IMR-90 (cell line): ENCODE results near the gene TMEM225. TPM values are rescaled to one million over a fixed set of nuclear protein-coding genes. Genes with fewer than 3 reads are reported as not detected.

Experiments used
- ATAC-seq: fragments of 200-7000 bp; cut with Tn5 transposase; 2 replicates; pipeline ENCODE4 v1.9.1; 2020; ENCODE audit warnings: low read depth, mild to moderate bottlenecking, moderate library complexity
- BruUV-seq: library from RNA; stranded (reverse); fragments of 400-500 nt; replicated peaks from 2 replicates; lab custom pipeline; 2021; lab: Mats Ljungman, UMichigan
- CTCF ChIA-PET: fragments of 300-600 bp; formaldehyde crosslinking; extraction: SDS; loops from one replicate; lab custom pipeline; 2021; ENCODE audit warnings: antibody characterized with exemption; lab: Yijun Ruan, JAX
- POLR2A ChIA-PET: fragments of 300-600 bp; sonication (Branson Sonifier 250); formaldehyde crosslinking; loops from one replicate; lab custom pipeline; 2022; ENCODE audit warnings: antibody characterized with exemption; ENCODE audit not compliant: unreplicated experiment; lab: Charles Lee
- DNase-seq: peaks from one replicate; pipeline ENCODE4 v3.0.0; 2013
- H2AFZ ChIP-seq: replicated peaks from 2 replicates; pipeline ENCODE3; 2013; ENCODE audit warnings: low read length, mild to moderate bottlenecking; ENCODE audit not compliant: poor library complexity
- H2AK5ac ChIP-seq: 2 replicates; pipeline ENCODE4 v1.6.1; 2013; ENCODE audit warnings: low read depth, low read length, inconsistent platforms
- H2AK9ac ChIP-seq: replicated peaks from 2 replicates; pipeline ENCODE3; 2013; ENCODE audit warnings: mild to moderate bottlenecking, low read depth, low read length, moderate library complexity; ENCODE audit not compliant: poor library complexity
- H2BK120ac ChIP-seq: 2 replicates; pipeline ENCODE4 v1.6.1; 2013; ENCODE audit warnings: low read depth, low read length, inconsistent platforms
- H2BK15ac ChIP-seq: 3 replicates; pipeline ENCODE4 v1.6.1; 2013; ENCODE audit warnings: low read depth, low read length, inconsistent platforms
- H2BK20ac ChIP-seq: 2 replicates; pipeline ENCODE4 v1.6.1; 2013; ENCODE audit warnings: low read depth, mild to moderate bottlenecking, inconsistent platforms, low read length, moderate library complexity
- H2BK5ac ChIP-seq: 2 replicates; pipeline ENCODE4 v1.6.1; 2013; ENCODE audit warnings: mild to moderate bottlenecking, low read depth, low read length, inconsistent platforms; ENCODE audit not compliant: poor library complexity, severe bottlenecking
- H3K14ac ChIP-seq: replicated peaks from 2 replicates; pipeline ENCODE4 v1.6.1; 2013; ENCODE audit warnings: low read depth, low read length, inconsistent platforms
- H3K18ac ChIP-seq: 2 replicates; pipeline ENCODE4 v1.6.1; 2013; ENCODE audit warnings: low read depth, low read length, control low read depth
- H3K23ac ChIP-seq: 2 replicates; pipeline ENCODE4 v1.6.1; 2013; ENCODE audit warnings: low read depth, low read length, inconsistent platforms
- H3K27ac ChIP-seq: 2 replicates; pipeline ENCODE4 v1.5.1; 2013; ENCODE audit warnings: mild to moderate bottlenecking, control low read depth, low read length; ENCODE audit not compliant: insufficient read depth
- H3K27me3 ChIP-seq: 2 replicates; pipeline ENCODE4 v1.6.1; 2013; ENCODE audit warnings: low read length; ENCODE audit not compliant: control insufficient read depth, insufficient read depth
- H3K36me3 ChIP-seq: 2 replicates; pipeline ENCODE4 v1.6.1; 2013; ENCODE audit warnings: low read length, mixed read lengths; ENCODE audit not compliant: control insufficient read depth, insufficient read depth
- H3K4ac ChIP-seq: 2 replicates; pipeline ENCODE4 v1.6.1; 2013; ENCODE audit warnings: low read depth, low read length, inconsistent platforms
- H3K4me1 ChIP-seq: 2 replicates; pipeline ENCODE4 v1.6.1; 2013; ENCODE audit warnings: low read length, mixed read lengths; ENCODE audit not compliant: control insufficient read depth, insufficient read depth
- H3K4me2 ChIP-seq: 2 replicates; pipeline ENCODE4 v1.6.1; 2013; ENCODE audit warnings: low read depth, mild to moderate bottlenecking, control low read depth, low read length, moderate library complexity
- H3K4me3 ChIP-seq: 2 replicates; pipeline ENCODE4 v1.5.1; 2013; ENCODE audit warnings: low read depth, mild to moderate bottlenecking, control low read depth, low read length, moderate library complexity; ENCODE audit not compliant: insufficient read depth
- H3K56ac ChIP-seq: 2 replicates; pipeline ENCODE4 v1.6.1; 2013; ENCODE audit warnings: low read length, inconsistent platforms; ENCODE audit not compliant: insufficient read depth; ENCODE audit errors: extremely low read depth
- H3K79me1 ChIP-seq, 2 experiments: 2 replicates each; pipeline ENCODE4 v1.6.1; 2013; ENCODE audit warnings: low read length in 2 of 2, inconsistent platforms in 1 of 2, low read depth in 1 of 2
- H3K9ac ChIP-seq: 2 replicates; pipeline ENCODE4 v1.6.1; 2013; ENCODE audit warnings: low read depth, low read length, control low read depth
- H3K9me1 ChIP-seq: 2 replicates; pipeline ENCODE4 v1.6.1; 2013; ENCODE audit warnings: low read length, inconsistent platforms; ENCODE audit not compliant: insufficient read depth
- H3K9me3 ChIP-seq: 2 replicates; pipeline ENCODE4 v1.6.1; 2013; ENCODE audit warnings: low read length; ENCODE audit not compliant: control insufficient read depth, insufficient read depth
- H4K20me1 ChIP-seq: 2 replicates; pipeline ENCODE4 v1.6.1; 2013; ENCODE audit warnings: low read length, inconsistent platforms; ENCODE audit not compliant: insufficient read depth
- H4K5ac ChIP-seq: 2 replicates; pipeline ENCODE4 v1.6.1; 2013; ENCODE audit warnings: mild to moderate bottlenecking, low read depth, low read length, control low read depth
- H4K8ac ChIP-seq, 2 experiments: 2 replicates each; pipeline ENCODE4 v1.6.1; 2013; ENCODE audit warnings: low read depth in 2 of 2, low read length in 2 of 2, control low read depth in 1 of 2, inconsistent platforms in 1 of 2
- H4K91ac ChIP-seq: 2 replicates; pipeline ENCODE4 v1.6.1; 2013; ENCODE audit warnings: low read depth, low read length, inconsistent platforms; ENCODE audit not compliant: insufficient read depth
- CHD1 ChIP-seq: IDR thresholded peaks from 2 replicates; pipeline ENCODE4 v1.6.1; 2012; ENCODE audit warnings: low read depth, low read length, improper control_type of control experiment
- MAFK ChIP-seq: IDR thresholded peaks from 2 replicates; pipeline ENCODE4 v1.6.1; 2012; ENCODE audit warnings: low read depth, low read length, improper control_type of control experiment
- MXI1 ChIP-seq: IDR thresholded peaks from 2 replicates; pipeline ENCODE4 v1.6.1; 2012; ENCODE audit warnings: low read depth, mild to moderate bottlenecking, low read length, moderate library complexity, borderline replicate concordance
- NFE2L2 ChIP-seq: fragments of 150-350 bp; IDR thresholded peaks from 2 replicates; pipeline ENCODE4 v1.6.1; 2016; ENCODE audit warnings: low read depth, mild to moderate bottlenecking, low read length
- POLR2A ChIP-seq: IDR thresholded peaks from 2 replicates; pipeline ENCODE4 v1.6.1; 2012; ENCODE audit warnings: mild to moderate bottlenecking, low read depth, low read length
- RAD21 ChIP-seq: IDR thresholded peaks from 2 replicates; pipeline ENCODE4 v1.6.1; 2012; ENCODE audit warnings: low read length, improper control_type of control experiment
- RCOR1 ChIP-seq: IDR thresholded peaks from 2 replicates; pipeline ENCODE4 v1.6.1; 2012; ENCODE audit warnings: mild to moderate bottlenecking, low read length, improper control_type of control experiment; ENCODE audit not compliant: insufficient replicate concordance
- RFX5 ChIP-seq: IDR thresholded peaks from 2 replicates; pipeline ENCODE4 v1.8.0; 2012; ENCODE audit warnings: low read depth, mild to moderate bottlenecking, low read length, moderate library complexity
- WGBS, 2 experiments: methylation state at CpG; one replicate each; pipeline versions ENCODE4 v1.1.5 to v1.1.7; 2013; ENCODE audit warnings: missing lambda C conversion rate in 2 of 2; ENCODE audit not compliant: insufficient read length in 1 of 2; ENCODE audit errors: extremely low coverage in 2 of 2; 5-methylcytosine and 5-hydroxymethylcytosine counted together
- dilution Hi-C: fragments of 300-500 bp; cut with HindIII; formaldehyde crosslinking; loops from one replicate; pipeline ENCODE4 v1.14.3; 2018; ENCODE audit warnings: low sequenced_read_pairs; ENCODE audit not compliant: unreplicated experiment
- in situ Hi-C: fragments of 300-500 bp; cut with MboI; formaldehyde crosslinking; loops from 3 replicates; pipeline ENCODE4 v1.14.3; 2019; ENCODE audit warnings: low sequenced_read_pairs, inconsistent platforms, mixed read lengths
- intact Hi-C: fragments of 100-400 bp; cut with micrococcal nuclease; formaldehyde crosslinking; loops from 2 replicates; pipeline ENCODE4 v1.10.0; 2022
- polyA plus RNA-seq, 3 experiments: library from polyadenylated mRNA; depleted of rRNA; stranded (reverse); fragments of >200 nt; gene quantifications; 2 replicates each; pipeline ENCODE4 v1.2.3, GENCODE V29; 2012; ENCODE audit warnings: low replicate concordance in 1 of 3
- total RNA-seq: library from RNA; depleted of rRNA; stranded (reverse); fragments of >200 nt; gene quantifications from 2 replicates; pipeline ENCODE4 v1.2.3, GENCODE V29; 2012

TMEM225 gene
- total and polyA plus RNA-seq, 2 of the 4 experiments (the other 2 are of a cell fraction) = not detected

DNA sequence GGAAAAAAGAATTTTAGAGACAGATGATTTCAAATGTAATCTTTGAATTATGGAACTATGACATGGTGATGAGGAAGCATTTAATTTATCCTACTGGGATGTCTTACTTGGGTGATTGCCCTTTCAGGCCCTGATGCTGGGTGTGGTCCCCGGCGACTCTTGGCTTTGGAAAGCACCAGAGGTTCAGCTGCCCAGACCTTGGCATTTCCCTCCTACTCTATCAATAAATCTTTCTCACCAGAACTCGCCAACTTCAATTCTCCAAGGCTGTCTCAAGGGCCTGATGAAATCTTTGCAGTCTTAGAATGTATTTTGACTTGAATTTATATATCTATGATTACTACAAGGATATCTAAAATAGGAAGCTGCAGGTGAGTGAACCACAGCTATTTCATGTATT is 35.5 kb upstream of the TMEM225 start:
- Histone ChIP-seq H3K23ac (no peak overlapping the region), H3K36me3 (no peaks in the 10 kb centered on the region), H3K18ac (no peak overlapping the region), H3K79me1 (no peaks in the 10 kb centered on the region), H4K20me1 (no peaks in the 10 kb centered on the region), H4K91ac (no peak overlapping the region), H4K5ac (no peak overlapping the region), H2AFZ (no peak overlapping the region), H3K4me2 (no peak overlapping the region), H3K4ac (no peak overlapping the region), H2BK120ac (no peak overlapping the region), H2AK5ac (no peak overlapping the region), H3K27ac (no peak overlapping the region), H3K4me3 (no peak overlapping the region), H3K9ac (no peak overlapping the region), H2BK15ac (no peak overlapping the region), H3K14ac (no peak overlapping the region), H4K8ac (no peak overlapping the region), H3K4me1 (no peaks in the 10 kb centered on the region), H2BK20ac (no peak overlapping the region), H3K56ac (no peak overlapping the region), H3K27me3 (no peaks in the 10 kb centered on the region), H3K9me3 (no peaks in the 10 kb centered on the region), H3K9me1 (no peaks in the 10 kb centered on the region), H2AK9ac (no peak overlapping the region), H2BK5ac (no peak overlapping the region)
- CTCF ChIA-PET = interaction anchor here (0.5 kb wide), 1 partner anchor 1423 kb away, joined by 6 read pairs; no protein-coding TSS in a partner anchor
- ATAC-seq (no peak), DNase-seq (no peak)
- dilution Hi-C loops (no loop called here), in situ Hi-C loops (no loop called here), intact Hi-C loops (no loop called here)
- BruUV-seq = no TSS peak
- TF ChIP-seq CHD1 = no peak
- no peak for TF ChIP-seq RFX5
- no peak for TF ChIP-seq RAD21
- TF ChIP-seq MAFK = no peak
- TF ChIP-seq POLR2A = no peak
- no peak for TF ChIP-seq NFE2L2
- TF ChIP-seq MXI1 = no peak
- TF ChIP-seq RCOR1 = no peak
- no CpG with 5 or more reads among the region's 3 CpGs for WGBS, 2 experiments
- POLR2A ChIA-PET = no interaction called here
